RPMI7951 (cell line): Measurements from ENCODE around the gene LONRF3. TPM values are rescaled to one million over a fixed set of nuclear protein-coding genes. Genes with fewer than 3 reads are reported as not detected.
"Not testable (repeated sequence)": the region's sequence is repeated elsewhere in the genome, so short reads cannot be mapped to it uniquely, and the experiment has no call there.

Experiments used
- DNase-seq: peaks from one replicate; pipeline ENCODE4 v3.0.0-alpha.2; 2012; ENCODE audit warnings: low read depth
- total RNA-seq: library from RNA; depleted of rRNA; stranded (reverse); fragments of >200 nt; shearing (Covaris generic); gene quantifications from 2 replicates; pipeline ENCODE4 v1.2.3, GENCODE V29; 2014

LONRF3 gene
- total RNA-seq, 1 experiment from 2014 or later = 1.4 TPM

DNA sequence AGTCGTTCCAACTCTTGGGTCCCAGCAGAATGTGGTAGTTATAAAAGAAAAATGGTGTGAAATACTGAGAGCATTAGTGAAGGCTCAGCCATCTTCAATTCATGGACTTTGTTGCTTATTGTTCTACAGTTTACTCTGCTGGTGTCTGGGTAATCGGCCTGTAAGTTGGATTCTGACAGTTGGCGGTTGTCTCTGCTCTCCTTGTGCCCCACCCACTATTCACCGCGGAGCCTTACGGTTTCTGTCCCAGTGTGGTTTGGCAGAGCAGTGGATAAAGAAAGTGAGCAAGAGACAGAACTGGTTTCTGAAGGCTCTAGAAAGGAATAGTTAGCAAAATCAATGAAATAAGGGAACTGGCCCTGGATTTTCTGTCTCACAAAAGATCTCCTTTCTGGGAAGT lies 9.1 kb downstream of the LONRF3 start:
- no peak for DNase-seq

DNA sequence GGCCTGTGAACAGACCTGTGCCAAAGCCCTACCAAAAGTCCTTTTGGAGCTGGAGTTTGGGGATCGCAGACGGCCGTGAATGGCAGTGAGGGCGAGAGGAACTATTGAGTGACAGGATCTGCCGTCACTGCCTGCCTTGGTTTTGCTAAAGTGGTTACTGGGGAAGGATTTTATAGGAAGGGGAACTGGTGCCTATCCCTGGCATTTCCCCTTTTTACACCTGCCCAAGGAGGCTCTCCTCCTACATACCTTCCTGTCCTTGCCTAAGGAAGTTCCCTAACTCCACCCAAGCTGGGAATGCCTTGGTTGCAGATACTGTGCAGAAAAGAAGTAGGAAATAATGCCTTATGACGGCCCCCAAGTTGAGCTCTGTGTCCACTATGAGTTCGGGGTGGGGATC lies 14.5 kb downstream of the LONRF3 start:
- DNase-seq = no peak

DNA sequence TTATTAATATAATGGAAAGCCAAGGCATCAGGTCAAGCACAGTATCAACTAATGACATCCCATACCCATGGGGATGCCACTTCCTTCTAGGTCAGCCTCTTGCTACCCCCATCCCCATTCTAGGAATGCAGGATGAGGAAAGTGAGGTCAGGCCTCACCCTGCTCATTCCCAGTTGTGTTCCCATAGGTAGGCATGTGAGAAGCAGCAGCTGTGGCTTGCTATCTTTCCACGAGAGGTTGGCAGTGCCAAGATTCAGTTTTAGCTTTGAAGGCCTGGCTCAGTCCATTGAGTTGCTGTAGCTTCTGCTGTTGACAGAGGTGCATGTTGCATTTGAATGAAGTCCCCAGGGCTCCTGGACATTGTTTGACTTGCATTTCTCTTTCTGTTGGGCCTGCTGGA lies 15.5 kb downstream of the LONRF3 start:
- DNase-seq = no peak

DNA sequence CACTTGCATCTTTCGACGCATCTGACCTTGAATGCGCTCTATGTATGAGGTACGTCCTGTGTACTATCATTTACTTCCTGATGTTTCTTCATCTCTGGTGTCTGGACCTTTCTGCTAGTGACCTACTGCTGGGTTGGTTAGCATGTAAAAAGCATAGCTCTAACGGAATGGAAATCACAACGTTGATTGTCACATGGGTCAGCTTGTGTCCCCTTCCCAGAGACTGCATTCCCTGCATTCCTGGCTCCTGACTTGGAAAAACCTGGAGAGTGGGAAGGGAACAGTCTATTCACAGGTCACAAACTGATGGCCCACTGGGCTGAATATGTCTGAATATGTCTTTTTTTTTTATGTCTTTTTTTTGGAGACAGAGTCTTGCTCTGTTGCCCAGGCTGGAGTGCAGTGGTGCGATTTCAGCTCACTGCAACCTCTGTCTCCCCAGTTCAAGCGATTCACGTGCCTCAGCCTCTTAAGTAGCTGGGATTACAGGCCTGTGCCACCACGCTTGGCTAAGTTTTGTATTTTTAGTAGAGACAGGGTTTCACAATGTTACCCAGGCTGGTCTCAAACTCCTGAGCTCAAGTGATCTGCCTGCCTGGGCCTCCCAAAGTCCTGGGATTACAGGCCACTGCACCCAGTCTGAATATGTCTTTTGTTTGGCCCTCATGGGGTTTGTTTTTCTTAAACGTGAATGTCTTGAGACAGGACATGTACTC lies 16.3 kb downstream of the LONRF3 start:
- no peak for DNase-seq

DNA sequence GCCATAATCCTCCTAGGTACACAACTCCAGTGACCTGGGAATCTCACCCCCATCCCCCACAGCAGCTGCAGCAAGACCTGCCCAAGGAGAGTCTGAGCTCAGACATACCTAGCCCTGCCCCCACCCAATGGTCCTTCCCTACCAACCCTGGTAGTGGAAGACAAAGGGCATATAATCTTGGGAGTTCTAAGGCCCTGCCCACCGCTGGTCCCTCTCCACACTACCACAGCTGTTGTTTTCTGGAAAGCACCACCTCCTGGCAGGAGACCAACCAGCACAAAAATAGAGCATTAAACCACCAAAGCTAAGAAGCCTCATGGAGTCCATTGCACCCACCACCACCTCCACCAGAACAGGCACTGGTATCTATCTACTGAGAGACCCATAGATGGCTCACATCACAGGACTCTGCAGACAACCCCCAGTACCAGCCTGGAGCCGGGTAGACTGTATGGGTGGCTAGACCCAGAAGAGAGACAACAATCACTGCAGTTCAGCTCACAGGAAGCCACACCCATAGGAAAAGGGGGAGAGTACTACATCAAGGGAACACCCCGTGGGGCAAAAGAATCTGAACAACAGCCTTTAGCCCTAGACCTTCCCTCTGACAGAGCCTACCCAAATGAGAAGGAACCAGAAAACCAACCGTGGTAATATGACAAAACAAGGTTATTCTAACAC lies 18.2 kb downstream of the LONRF3 start:
- DNase-seq = not testable (repeated sequence)

DNA sequence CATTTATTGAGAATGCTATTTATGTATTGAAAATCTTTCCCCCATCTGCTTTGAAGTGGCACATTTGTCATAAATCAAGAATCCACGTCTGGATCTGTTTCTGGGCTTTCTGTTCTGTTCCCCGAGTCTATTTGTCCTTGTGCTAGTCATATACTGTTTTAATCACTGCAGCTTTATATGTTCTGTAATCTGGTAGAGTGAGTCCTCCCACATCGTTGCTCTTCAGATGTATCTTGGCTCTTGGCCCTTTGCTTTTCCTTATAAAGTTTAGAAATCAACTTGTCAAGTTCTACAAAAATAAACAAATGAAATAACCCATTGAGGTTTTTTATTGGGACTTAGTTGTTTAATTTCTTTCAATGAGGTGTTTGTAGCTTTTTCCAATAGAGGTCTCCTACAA lies 29.0 kb downstream of the LONRF3 start:
- no peak for DNase-seq

DNA sequence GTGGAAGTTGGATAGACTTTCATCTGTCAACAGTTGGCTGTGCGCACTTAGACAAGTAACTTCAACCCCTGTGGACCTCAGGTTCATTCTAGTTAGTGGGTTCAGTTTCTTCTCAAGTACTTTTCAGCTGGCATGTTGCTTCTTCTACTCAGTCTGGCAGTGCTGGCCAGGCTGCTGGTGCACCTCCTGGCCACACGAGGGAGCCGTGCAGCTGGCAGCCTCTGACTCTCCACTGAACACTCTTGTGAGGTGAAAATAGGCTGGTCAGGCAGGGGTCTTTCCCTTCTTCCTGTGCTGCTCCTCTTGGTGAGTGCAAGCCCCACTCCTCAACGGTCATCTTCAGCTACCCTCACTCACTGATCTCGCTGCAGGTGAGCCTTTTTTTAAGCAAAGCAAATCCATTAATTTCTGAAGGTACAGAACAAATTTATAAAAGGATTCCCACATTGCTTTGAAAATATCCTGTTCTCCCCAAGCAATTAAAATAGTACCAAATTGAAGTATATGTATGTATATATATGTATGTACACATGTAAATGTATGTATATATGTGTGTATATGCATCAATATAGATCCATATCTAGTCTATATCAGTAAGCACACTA lies 30.6 kb downstream of the LONRF3 start:
- peak; percentile 23 for DNase-seq

DNA sequence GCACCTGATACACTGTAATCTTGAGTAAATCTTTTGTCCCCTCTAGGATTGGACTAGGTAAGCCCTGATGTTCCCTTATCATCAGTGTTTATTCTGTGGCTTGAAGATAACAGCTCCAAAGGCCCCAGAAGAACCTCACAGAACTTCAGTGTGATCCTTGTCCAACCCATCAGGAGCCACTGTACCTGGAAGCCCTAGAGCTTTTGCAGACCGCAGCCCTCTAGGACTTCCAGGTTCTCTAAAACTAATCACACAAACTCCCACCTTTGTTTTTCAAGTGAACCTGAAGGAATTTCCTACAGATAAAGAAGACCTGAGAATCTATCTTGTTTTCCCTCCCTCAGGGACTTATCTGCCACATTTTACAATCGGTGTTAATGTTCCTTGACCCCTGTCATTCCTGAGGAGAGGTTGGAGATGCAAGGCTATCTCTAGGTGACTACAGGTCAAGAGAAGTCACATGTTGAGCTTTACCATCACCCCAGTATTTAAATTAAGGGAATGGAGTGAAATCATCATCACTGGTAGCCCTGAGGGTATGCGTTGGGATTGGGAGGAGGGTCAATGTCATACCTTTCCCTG lies 32.9 kb downstream of the LONRF3 start:
- DNase-seq = no peak

DNA sequence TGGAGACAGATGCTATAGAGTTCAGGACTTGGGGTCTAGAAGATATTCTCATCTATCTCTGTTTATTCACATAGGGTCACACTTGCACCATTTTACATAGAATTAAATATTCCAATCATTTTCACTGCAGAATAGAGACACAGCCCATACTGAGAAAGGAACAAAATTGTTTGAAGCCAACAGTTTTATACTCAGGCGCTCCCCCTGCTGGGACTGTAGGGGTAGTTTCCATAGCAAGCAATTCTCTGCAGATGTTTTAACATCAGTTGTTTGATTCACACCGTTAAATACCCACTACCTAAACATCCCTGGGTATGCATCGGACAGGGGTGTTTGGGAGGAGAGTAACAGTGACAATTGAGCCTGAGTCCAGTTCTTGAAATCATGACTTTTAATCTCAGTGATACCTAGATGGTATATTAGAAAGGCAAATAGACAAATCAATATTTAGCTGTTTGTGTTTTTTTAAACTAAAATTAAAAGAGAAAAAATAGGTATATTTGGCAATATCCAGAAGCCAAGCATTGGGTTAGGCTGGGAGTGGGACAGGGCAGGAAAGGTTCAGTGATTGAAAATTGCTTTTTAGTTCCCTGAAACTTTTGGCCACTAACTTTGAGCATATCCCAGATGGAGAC lies 33.8 kb downstream of the LONRF3 start:
- DNase-seq = peak; percentile 18

DNA sequence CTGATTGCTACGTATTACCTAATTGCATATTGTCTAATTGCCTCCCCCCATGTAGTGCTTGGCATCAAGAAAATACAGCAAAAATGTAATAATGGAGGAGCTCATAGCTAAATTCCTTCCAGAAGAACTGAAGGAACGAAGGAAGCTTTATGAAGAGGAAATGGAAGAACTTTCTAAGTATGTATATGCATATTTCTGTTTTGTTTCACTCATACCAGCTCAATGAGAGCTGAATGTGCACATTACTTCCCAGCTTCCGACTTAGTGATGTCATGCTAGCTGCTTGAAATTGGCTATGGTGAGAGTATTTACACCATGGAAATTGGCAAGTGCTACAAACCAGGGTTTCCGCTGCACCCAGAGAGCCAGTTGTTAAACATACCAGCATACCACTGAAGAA lies 34.7 kb downstream of the LONRF3 start:
- DNase-seq = no peak

DNA sequence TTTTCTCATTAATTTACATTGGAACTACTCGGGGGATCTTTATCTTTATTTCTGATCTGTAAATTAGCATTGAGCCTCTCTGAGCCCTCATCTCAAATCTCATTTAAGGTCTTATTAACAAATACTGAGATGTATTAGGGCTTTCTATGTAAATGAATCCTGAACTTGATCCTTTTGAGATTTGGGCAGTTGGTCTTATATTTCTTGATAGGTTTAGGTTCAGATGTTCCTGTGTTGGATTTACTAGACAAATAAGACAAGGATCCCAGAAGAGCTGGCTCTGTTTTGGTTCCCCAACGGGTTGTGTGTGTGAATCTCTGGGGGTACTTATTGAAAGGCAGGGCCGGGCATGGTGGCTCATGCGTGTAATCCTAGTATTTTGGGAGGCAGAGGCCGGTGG lies 36.1 kb downstream of the LONRF3 start:
- no peak for DNase-seq

DNA sequence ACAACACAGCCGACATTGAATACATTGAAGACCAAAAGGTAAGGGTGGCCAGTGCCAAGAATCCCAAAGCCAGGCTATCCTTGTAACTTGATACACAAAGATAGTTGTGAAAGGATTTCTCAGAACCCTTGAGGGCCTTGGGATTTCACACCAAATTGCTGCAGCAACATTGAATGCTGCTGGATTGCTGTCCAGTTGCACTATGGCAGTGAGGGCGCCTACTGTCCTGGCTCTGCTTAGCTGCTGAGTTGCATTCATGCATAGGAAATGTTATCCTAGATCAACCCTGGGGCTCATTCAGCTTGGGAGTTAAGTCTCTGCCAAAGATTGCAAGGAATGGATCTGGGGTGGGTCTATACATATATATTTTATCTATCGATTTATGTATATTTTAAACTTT lies 38.7 kb downstream of the LONRF3 start:
- peak; percentile 46 for DNase-seq

DNA sequence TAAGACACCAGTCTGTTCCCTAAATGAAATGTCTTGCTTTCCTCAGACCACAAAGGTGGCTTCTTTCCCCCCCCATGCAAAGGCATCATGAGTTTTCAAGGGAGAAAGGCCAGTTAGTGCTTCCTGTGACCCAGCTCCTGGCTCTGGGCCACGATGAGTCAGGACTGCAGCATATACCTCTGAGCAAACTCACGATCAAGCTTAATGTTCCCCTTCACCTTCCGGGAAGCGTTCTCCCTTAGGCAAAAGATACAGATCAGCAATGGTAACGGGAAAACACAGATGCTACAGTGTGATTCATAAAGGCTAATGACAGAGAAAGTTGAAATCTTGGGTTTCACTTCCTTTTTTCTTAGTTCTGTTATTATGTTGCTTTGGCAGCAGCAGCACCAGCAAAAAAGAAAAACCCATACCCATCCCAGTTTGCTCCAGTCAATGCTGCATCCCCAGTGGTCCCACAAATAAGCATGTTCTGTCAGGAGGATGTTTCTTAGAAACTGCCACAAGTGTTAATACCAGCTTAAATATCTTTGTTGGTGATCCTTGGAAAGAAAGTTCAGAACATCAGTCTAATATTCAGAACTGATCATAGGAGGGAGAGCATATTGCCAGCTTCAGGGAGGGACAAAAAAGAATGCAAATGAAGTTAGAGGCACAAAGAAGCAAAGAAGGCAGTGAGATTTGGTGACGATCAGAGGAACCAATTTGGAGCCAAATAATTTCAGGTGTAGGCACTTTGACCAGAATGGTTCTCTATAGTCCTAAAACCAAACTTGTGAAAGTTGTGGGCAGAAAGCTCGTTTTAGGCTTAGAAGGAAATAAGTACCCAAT lies 41.2 kb downstream of the LONRF3 start:
- DNase-seq = peak; percentile 96

DNA sequence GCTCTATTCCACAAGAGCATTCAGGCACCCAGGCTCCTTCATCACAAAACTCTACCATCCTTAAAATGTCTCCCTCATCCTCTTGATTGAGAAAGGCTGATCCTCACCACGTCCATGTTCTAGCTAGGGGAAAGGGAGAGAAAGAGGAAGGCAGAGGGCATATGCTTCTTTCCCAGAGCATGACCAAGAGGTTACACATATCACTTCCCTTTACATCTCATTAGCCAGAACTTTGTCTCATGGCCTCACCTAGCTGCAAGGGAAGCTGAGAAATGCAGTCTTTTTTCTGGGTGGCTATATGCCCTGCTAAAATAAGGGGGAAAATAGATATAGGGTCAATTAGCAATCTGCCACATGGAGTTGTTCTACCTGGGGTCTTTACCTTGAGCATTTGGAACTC lies 42.7 kb downstream of the LONRF3 start:
- no peak for DNase-seq

DNA sequence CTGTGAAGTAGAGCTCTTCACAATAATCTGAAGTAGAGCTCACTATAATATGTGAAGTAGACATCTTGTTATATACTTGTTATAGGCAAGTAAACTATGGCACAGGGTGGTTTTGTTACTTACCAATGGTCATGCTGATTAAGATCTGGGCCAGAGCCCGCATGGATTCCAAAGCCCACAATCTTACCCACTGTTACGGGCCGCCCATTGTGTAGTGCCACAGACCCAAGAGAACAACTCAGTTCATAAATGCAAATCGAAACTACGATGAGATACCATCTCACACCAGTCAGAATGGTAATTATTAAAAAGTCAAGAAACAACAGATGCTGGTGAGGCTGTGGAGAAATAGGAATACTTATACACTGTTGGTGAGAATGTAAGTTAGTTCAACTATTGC lies 51.5 kb downstream of the LONRF3 start:
- DNase-seq = no peak

DNA sequence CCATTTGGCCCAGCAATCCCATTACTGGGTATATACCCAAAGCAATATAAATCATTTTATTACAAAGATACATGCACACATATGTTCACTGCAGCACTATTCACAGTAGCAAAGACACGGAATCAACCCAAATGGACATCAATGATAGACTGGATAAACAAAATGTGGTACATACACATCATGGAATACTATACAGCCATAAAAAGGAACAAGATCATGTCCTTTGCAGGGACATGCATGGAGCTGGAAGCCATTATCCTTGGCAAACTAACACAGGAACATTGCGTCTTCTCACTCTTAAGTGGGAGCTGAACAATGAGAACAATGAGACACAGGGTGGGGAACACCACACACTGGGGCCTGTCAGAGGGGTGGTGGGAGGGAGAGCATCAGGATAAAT lies 51.9 kb downstream of the LONRF3 start:
- DNase-seq = not testable (repeated sequence)

DNA sequence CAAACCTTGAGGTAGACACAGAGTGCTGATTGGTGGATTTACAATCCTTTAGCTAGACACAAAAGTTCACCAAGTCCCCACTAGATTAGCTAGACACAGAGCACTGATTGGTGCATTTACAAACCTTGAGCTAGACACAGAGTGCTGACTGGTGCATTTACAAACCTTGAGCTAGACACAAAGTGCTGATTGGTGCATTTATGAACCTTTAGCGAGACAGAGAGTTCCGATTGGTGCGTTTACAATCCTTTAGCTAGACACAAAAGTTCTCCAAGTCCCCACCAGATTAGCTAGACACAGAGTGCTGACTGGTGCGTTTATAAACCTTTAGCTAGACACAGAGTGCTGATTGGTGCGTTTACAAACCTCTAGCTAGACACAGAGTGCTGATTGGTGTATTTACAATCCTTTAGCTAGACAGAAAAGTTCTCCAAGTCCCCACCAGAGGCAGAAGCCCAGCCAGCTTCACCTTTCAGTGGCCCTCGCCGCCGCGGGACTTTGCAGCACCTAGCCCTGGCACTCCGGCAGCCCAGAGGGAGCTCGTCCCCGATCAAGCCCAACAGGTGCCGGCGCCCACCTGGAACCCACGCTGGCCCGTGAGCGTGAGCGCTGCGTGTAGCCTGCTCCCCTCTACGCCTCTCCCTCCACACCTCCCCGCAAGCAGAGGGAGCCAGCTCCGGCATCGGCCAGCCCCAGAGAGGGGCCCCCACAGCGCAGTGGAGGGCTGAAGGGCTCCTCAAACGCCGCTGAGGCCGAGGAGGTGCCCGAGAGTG lies 53.7 kb downstream of the LONRF3 start:
- not testable (repeated sequence) for DNase-seq

DNA sequence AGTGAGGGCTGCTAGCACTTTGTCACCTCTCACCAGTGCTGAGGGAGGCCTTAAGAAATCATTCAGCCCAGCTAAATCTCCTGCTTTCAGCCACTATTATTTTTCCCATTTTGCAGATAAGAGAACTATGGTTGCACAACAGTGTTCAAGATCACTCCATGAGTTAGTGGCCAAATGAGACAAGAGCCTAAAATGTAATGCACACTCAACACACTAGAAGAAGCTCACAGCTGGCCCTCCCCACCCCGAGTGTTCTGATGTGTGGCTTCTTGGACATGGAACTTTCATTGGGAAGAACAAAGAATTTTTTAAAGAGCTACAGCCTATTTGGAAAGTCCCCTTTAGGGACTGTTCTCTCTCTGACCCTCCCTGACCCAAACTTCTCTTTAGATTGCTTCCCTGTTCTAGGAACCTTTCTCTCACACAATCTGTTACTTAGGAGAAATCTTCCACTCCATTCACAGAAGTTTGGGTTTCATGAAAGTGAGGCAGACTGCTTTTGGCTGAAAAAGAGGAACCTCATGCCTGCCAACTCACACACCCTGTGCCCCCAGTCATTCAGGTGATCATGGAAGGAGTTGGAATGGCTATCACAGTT lies 54.4 kb downstream of the LONRF3 start:
- no peak for DNase-seq

DNA sequence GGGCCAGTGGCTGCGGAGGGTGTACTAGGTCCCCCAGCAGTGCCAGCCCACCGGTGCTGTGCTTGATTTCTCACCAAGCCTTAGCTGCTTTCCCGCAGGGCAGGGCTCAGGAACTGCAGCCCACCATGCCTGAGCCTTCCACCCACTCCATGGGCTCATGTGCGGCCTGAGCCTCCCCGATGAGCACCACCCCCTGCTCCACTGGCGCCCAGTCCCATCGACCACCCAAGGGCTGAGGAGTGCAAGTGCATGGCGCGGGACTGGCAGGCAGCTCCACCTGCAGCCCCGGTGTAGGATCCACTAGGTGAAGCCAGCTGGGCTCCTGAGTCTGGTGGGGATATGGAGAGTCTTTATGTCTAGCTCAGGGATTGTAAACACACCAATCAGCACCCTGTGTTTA lies 55.2 kb downstream of the LONRF3 start:
- not testable (repeated sequence) for DNase-seq

DNA sequence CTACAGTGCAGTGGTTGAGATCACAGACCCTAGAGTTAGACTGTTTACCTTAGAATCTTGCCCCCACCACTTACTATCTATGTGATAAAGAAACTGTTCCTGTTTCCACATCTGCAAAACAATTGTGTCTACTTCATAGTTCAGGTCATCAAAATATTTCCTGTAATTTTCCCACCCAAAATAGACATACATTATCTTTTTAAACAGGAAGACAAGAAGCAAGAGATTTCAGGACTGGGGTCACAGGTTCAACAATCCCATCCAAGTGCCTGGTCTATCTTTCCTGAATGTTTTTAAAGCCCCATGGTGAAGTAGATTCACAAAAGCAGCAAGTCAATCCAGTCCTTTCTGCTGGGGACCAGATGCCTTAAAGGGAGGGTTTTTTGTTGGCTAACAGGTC lies 56.6 kb downstream of the LONRF3 start:
- DNase-seq = no peak
